Measurements from ENCODE around the gene PUM2.
"Not testable (repeated sequence)": the region's sequence is repeated elsewhere in the genome, so short reads cannot be mapped to it uniquely, and the experiment has no call there.

Gene PUM2

DNA sequence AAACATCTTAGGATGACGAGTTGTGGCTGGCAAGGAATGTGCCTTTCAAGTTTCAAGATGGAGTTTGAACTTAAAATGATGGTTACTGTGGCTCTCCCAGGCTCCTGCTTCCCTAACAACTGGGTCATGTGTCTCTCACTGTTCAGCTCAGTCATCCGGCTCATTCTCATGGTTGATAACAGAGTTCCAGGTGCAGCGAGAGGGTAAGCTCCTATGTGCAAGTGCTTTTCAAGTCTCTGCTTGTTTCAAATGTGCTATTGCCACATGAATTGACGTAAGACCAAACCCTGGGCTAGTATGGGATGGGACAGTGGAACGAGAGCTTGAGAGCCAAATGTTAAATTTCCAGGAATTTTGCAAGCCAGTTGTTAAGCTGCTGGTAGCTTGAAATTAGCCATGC is 19.5 kb upstream of the PUM2 start:
- no peaks in the 10 kb centered on the region for H3K36me3 ChIP-seq (ENCODE audit: control insufficient read depth, insufficient read depth, low read length)
- H3K9me3 ChIP-seq (ENCODE audit: control insufficient read depth, low read length), result no peaks in the 10 kb centered on the region
- no peaks in the 10 kb centered on the region for H3K27me3 ChIP-seq (ENCODE audit: control insufficient read depth, insufficient read depth, low read length, poor library complexity, severe bottlenecking)
- H3K27ac ChIP-seq (ENCODE audit: insufficient read depth, low read depth, low read length, poor library complexity, severe bottlenecking), result no peak overlapping the region
- peaks cover 3% of the 10 kb centered on the region for H3K4me1 ChIP-seq (ENCODE audit: control insufficient read depth, insufficient read depth, low read length)
- no peak overlapping the region for H3K4me3 ChIP-seq (ENCODE audit: insufficient read depth, low read depth, low read length)
- 95 to 96% methylated on average over 5 of the region's 5 CpGs for WGBS, 2 experiments

DNA sequence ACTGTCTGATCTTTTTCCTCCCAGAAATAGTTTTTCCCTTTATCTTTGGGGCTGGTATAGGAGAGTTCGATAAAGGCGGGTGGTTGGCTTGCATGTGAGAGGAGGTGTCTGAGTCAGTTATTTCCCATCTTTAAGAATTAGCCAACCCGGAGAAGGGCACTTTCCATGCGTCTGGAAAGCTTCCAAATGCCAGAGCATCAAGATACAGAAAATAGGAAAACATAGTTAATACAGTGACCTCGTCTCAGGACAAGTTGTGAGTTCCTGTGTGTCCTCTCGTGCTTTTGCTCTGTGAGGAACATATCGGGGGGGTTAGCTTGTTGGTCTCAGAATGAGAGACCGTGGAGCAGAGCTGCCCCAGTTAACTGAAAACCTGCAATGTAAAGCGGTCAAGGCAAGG is 18.7 kb upstream of the PUM2 start:
- no peaks in the 10 kb centered on the region for H3K9me3 ChIP-seq (ENCODE audit: control insufficient read depth, low read length)
- H3K4me1 ChIP-seq (ENCODE audit: control insufficient read depth, insufficient read depth, low read length), result no peaks in the 10 kb centered on the region
- H3K27ac ChIP-seq (ENCODE audit: insufficient read depth, low read depth, low read length, poor library complexity, severe bottlenecking), result no peak overlapping the region
- no peaks in the 10 kb centered on the region for H3K36me3 ChIP-seq (ENCODE audit: control insufficient read depth, insufficient read depth, low read length)
- 94 to 96% methylated on average over 9 of the region's 9 CpGs for WGBS, 2 experiments
- no peaks in the 10 kb centered on the region for H3K27me3 ChIP-seq (ENCODE audit: control insufficient read depth, insufficient read depth, low read length, poor library complexity, severe bottlenecking)
- no peak overlapping the region for H3K4me3 ChIP-seq (ENCODE audit: insufficient read depth, low read depth, low read length)

DNA sequence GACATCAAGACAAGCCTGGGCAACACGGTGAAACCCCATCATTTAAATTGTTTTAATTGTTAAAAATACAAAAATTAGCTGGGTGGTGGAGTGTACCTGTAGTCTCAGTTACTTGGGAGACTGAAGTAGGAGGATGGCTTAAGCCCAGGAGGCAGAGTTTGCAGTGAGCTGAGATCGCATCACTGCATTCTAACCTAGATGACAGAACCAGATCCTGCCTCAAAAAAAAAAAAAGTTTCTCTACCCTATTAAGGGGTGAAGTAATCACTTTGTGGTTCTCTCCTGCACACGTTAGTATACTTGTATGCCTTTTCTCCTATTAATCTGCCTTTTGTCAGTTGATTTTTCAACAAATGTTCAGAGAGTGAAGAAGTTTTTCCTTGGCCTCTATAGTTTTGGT is 18.1 kb upstream of the PUM2 start:
- no peaks in the 10 kb centered on the region for H3K27me3 ChIP-seq (ENCODE audit: control insufficient read depth, insufficient read depth, low read length, poor library complexity, severe bottlenecking)
- no peaks in the 10 kb centered on the region for H3K9me3 ChIP-seq (ENCODE audit: control insufficient read depth, low read length)
- 93 to 96% methylated on average over 3 of the region's 3 CpGs for WGBS, 2 experiments
- no peaks in the 10 kb centered on the region for H3K4me1 ChIP-seq (ENCODE audit: control insufficient read depth, insufficient read depth, low read length)
- H3K36me3 ChIP-seq (ENCODE audit: control insufficient read depth, insufficient read depth, low read length), result no peaks in the 10 kb centered on the region
- no peak overlapping the region for H3K27ac ChIP-seq (ENCODE audit: insufficient read depth, low read depth, low read length, poor library complexity, severe bottlenecking)
- H3K4me3 ChIP-seq (ENCODE audit: insufficient read depth, low read depth, low read length), result no peak overlapping the region

DNA sequence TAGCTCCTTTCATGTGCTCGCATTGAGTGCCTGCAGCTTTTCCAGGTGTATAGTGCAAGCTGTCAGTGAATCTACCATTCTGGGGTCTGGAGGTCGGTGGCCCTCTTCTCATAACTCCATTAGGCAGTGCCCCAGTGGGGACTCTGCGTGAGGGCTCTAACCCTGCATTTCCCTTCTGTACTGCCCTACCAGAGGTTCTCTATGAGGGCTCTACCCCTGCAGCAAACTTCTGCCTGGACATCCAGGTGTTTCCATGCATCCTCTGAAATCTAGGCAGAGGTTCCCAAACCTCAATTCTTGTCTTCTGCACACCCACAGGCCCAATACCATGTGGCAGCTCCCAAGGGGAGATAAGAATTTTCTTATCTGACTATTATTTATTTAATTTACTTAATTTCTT is 17.3 kb upstream of the PUM2 start:
- not testable (repeated sequence) for H3K27me3 ChIP-seq (ENCODE audit: control insufficient read depth, insufficient read depth, low read length, poor library complexity, severe bottlenecking); H3K9me3 ChIP-seq (ENCODE audit: control insufficient read depth, low read length); H3K36me3 ChIP-seq (ENCODE audit: control insufficient read depth, insufficient read depth, low read length); H3K27ac ChIP-seq (ENCODE audit: insufficient read depth, low read depth, low read length, poor library complexity, severe bottlenecking); H3K4me1 ChIP-seq (ENCODE audit: control insufficient read depth, insufficient read depth, low read length); H3K4me3 ChIP-seq (ENCODE audit: insufficient read depth, low read depth, low read length)
- WGBS, 2 experiments, result 82 to 91% methylated on average over 3 of the region's 3 CpGs

DNA sequence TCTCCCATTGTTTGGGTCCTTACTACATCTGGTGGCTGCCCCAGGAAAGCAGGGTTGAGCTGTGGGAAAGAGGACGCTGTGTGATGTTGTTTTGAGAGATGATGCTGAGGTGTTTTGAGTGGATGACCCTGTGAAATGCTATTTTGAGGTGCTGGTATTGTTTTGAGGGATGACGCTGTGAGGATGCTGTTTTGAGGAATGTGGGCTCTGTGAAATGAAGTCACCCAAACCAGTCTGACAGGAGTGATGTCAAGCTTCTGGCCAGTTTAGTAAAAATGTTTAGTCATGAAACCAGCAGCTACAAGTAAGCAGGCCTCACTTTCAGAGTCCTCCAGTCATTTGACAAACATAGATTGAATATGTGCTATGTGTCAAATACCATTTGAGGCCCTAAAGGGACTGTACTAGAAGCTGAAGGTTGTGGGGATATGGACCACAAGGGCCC is 16.1 kb upstream of the PUM2 start:
- Histone ChIP-seq H3K4me1 (ENCODE audit: control insufficient read depth, insufficient read depth, low read length) (no peaks in the 10 kb centered on the region), H3K9me3 (ENCODE audit: control insufficient read depth, low read length) (no peaks in the 10 kb centered on the region), H3K36me3 (ENCODE audit: control insufficient read depth, insufficient read depth, low read length) (no peaks in the 10 kb centered on the region), H3K27me3 (ENCODE audit: control insufficient read depth, insufficient read depth, low read length, poor library complexity, severe bottlenecking) (no peaks in the 10 kb centered on the region), H3K27ac (ENCODE audit: insufficient read depth, low read depth, low read length, poor library complexity, severe bottlenecking) (no peak overlapping the region), H3K4me3 (ENCODE audit: insufficient read depth, low read depth, low read length) (no peak overlapping the region)
- 87 to 93% methylated on average over 2 of the region's 2 CpGs for WGBS, 2 experiments

DNA sequence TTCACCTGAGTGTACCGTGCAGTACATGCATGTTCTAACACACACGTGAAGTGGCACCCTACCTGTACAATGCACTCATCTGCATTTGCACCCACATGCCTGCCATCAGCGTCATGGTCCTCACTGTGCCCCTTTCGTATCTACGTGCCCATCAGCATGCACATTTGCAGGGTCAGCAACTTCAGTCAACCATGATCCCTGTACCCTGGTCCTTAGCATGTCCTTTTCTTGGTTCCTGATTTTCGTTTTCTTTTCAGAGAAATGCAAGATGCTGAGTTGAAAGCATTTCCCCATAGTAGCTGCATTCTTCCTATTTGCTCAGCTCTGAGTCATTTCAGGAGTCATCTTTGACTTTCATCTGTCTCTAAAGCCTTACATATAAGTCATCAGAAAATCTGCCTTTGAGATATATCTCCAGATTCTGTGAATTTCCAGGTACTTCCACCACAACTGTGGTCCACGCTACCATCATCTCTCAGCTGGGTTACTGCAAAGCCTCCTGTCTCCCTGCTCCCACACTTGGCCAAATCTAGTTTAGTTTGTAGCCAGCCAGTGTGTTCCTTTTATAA is 14.7 kb upstream of the PUM2 start:
- H3K4me3 ChIP-seq (ENCODE audit: insufficient read depth, low read depth, low read length), result no peak overlapping the region
- no peaks in the 10 kb centered on the region for H3K4me1 ChIP-seq (ENCODE audit: control insufficient read depth, insufficient read depth, low read length)
- no peaks in the 10 kb centered on the region for H3K27me3 ChIP-seq (ENCODE audit: control insufficient read depth, insufficient read depth, low read length, poor library complexity, severe bottlenecking)
- no peak overlapping the region for H3K27ac ChIP-seq (ENCODE audit: insufficient read depth, low read depth, low read length, poor library complexity, severe bottlenecking)
- 89 to 92% methylated on average over 7 of the region's 7 CpGs for WGBS, 2 experiments
- H3K36me3 ChIP-seq (ENCODE audit: control insufficient read depth, insufficient read depth, low read length), result no peaks in the 10 kb centered on the region
- no peaks in the 10 kb centered on the region for H3K9me3 ChIP-seq (ENCODE audit: control insufficient read depth, low read length)

DNA sequence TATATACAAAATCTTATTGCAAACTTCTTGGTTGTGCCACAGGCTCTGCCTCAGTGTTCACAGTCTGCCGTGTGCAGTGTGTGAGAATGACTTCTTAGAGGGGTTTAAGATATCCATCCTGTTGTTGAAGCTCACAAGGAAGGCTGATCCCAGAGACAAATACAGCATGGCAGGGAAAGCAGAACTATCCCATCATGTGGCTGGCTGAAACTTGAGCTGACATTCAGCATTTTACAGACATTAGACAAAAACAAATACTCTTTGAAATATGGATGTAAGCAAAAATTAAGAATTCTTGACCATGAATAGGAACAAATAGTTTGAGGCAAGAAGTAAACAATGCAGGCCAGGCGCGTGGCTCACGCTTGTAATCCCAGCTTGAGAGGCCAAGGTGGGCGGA is 12.9 kb upstream of the PUM2 start:
- 94 to 98% methylated on average over 5 of the region's 5 CpGs for WGBS, 2 experiments
- no peaks in the 10 kb centered on the region for H3K9me3 ChIP-seq (ENCODE audit: control insufficient read depth, low read length)

DNA sequence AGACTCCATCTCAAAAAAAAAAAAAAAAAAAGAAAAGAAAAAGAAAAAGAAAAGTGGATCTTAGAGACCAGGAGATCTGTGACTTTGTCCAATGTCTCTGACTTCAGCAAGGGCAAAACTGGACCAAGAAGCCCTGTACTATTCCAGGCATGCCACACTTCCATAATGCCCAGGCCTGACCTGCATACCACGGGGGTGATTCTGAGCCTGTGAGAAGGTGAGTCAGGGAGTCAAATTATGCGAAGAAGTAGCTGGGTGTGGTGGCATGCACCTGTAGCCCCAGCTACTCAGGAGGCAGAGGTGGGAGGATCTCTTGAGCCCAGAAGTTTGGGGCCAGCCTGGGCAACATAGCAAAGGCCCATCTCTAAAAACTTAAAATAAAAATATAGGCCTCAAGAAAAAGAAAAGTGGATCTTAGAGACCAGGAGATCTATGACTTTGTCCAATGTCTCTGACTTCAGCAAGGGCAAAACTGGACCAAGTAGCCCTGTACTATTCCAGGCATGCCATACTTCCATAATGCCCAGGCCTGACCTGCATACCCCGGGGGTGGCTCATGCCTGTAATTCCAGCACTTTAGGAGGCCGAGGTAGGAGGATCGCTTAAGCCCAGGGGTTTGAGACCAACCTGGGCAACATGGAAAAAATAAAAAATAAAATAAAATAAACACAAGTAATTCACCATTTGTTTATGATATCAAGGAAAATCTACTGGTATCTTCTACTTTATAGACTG is 12.2 kb upstream of the PUM2 start:
- no peaks in the 10 kb centered on the region for H3K9me3 ChIP-seq (ENCODE audit: control insufficient read depth, low read length)
- 92 to 98% methylated on average over 4 to 5 of the region's 5 CpGs for WGBS, 2 experiments
- no peak overlapping the region for H3K4me3 ChIP-seq (ENCODE audit: insufficient read depth, low read depth, low read length)
- H3K27me3 ChIP-seq (ENCODE audit: control insufficient read depth, insufficient read depth, low read length, poor library complexity, severe bottlenecking), result no peaks in the 10 kb centered on the region
- H3K27ac ChIP-seq (ENCODE audit: insufficient read depth, low read depth, low read length, poor library complexity, severe bottlenecking), result no peak overlapping the region
- no peaks in the 10 kb centered on the region for H3K4me1 ChIP-seq (ENCODE audit: control insufficient read depth, insufficient read depth, low read length)
- no peaks in the 10 kb centered on the region for H3K36me3 ChIP-seq (ENCODE audit: control insufficient read depth, insufficient read depth, low read length)

More for the DNA sequence above, 12.9 kb upstream of the PUM2 start:
- no peak overlapping the region for H3K27ac ChIP-seq (ENCODE audit: insufficient read depth, low read depth, low read length, poor library complexity, severe bottlenecking)
- H3K4me1 ChIP-seq (ENCODE audit: control insufficient read depth, insufficient read depth, low read length), result no peaks in the 10 kb centered on the region
- H3K36me3 ChIP-seq (ENCODE audit: control insufficient read depth, insufficient read depth, low read length), result no peaks in the 10 kb centered on the region
- no peaks in the 10 kb centered on the region for H3K27me3 ChIP-seq (ENCODE audit: control insufficient read depth, insufficient read depth, low read length, poor library complexity, severe bottlenecking)
- H3K4me3 ChIP-seq (ENCODE audit: insufficient read depth, low read depth, low read length), result no peak overlapping the region

DNA sequence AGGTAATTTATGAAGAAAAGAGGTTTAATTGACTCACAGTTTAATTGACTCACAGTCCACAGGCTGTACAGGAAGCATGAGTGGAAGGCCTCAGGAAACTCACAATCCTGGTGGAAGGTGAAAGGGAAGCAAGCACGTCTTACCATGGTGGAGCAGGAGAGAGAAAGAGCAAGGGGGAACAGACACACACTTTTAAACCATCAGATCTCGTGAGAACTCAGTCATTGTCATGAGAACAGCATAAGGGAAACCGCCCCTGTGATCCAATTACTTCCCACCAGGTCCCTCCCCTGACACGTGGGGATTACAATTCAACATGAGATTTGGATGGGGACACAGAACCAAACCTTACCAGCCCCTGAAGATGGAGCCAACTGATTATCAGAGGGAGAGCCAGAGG is 11.2 kb upstream of the PUM2 start:
- 82 to 83% methylated on average over 4 of the region's 4 CpGs for WGBS, 2 experiments
- Histone ChIP-seq H3K4me1 (ENCODE audit: control insufficient read depth, insufficient read depth, low read length) (no peaks in the 10 kb centered on the region), H3K36me3 (ENCODE audit: control insufficient read depth, insufficient read depth, low read length) (no peaks in the 10 kb centered on the region)

DNA sequence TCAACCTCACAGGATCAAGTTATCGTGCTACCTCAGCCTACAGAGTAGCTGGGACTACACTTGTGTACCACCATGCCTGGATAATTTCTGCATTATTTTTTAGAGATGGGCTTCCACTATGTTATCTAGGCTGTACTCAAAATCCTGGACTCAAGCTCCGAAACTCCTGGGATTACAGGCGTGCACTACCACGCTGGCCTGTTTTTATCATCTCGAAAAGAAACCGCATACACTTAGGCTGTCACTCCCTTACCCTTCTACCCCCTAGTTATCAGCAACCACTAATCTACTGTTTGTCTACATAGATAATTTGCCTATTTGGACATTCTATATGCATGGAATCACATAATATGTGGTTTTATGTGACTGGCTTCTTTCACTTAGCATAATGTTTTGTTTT is 8.5 kb upstream of the PUM2 start:
- Histone ChIP-seq H3K4me3 (ENCODE audit: insufficient read depth, low read depth, low read length) (no peak overlapping the region), H3K27ac (ENCODE audit: insufficient read depth, low read depth, low read length, poor library complexity, severe bottlenecking) (no peak overlapping the region), H3K4me1 (ENCODE audit: control insufficient read depth, insufficient read depth, low read length) (no peaks in the 10 kb centered on the region), H3K27me3 (ENCODE audit: control insufficient read depth, insufficient read depth, low read length, poor library complexity, severe bottlenecking) (no peaks in the 10 kb centered on the region), H3K36me3 (ENCODE audit: control insufficient read depth, insufficient read depth, low read length) (no peaks in the 10 kb centered on the region), H3K9me3 (ENCODE audit: control insufficient read depth, low read length) (no peaks in the 10 kb centered on the region)
- 96 to 98% methylated on average over 6 of the region's 6 CpGs for WGBS, 2 experiments

More for the DNA sequence above, 11.2 kb upstream of the PUM2 start:
- Histone ChIP-seq H3K27me3 (ENCODE audit: control insufficient read depth, insufficient read depth, low read length, poor library complexity, severe bottlenecking) (no peaks in the 10 kb centered on the region), H3K4me3 (ENCODE audit: insufficient read depth, low read depth, low read length) (no peak overlapping the region), H3K9me3 (ENCODE audit: control insufficient read depth, low read length) (no peaks in the 10 kb centered on the region), H3K27ac (ENCODE audit: insufficient read depth, low read depth, low read length, poor library complexity, severe bottlenecking) (no peak overlapping the region)

Data from ectodermal cell (in vitro differentiated cells).